Endothelial cell (in vitro differentiated cells): ENCODE measurements around the gene SF3B6. TPM values are rescaled to one million over a fixed set of nuclear protein-coding genes. Genes with fewer than 3 reads are reported as not detected.

Experiments used
- DNase-seq: peaks from one replicate; pipeline ENCODE4 v3.0.0; 2021; ENCODE audit warnings: low spot score
- H3K27ac Mint-ChIP-seq: one replicate; pipeline ENCODE4 v1.8.0; 2021; ENCODE audit warnings: mixed read lengths, inconsistent platforms; ENCODE audit not compliant: unreplicated experiment
- H3K27me3 Mint-ChIP-seq: one replicate; pipeline ENCODE4 v1.8.0; 2021; ENCODE audit warnings: mild to moderate bottlenecking, moderate library complexity, mixed read lengths, inconsistent platforms; ENCODE audit not compliant: unreplicated experiment
- H3K36me3 Mint-ChIP-seq: one replicate; pipeline ENCODE4 v1.8.0; 2021; ENCODE audit warnings: mild to moderate bottlenecking, low read depth, mixed read lengths, inconsistent platforms; ENCODE audit not compliant: unreplicated experiment
- H3K4me1 Mint-ChIP-seq: one replicate; pipeline ENCODE4 v1.8.0; 2021; ENCODE audit warnings: mild to moderate bottlenecking, mixed read lengths, inconsistent platforms; ENCODE audit not compliant: unreplicated experiment
- H3K4me3 Mint-ChIP-seq: one replicate; pipeline ENCODE4 v1.8.0; 2021; ENCODE audit warnings: mild to moderate bottlenecking, mixed read lengths, inconsistent platforms; ENCODE audit not compliant: unreplicated experiment
- H3K9me3 Mint-ChIP-seq: one replicate; pipeline ENCODE4 v1.8.0; 2021; ENCODE audit warnings: mixed read lengths, inconsistent platforms; ENCODE audit not compliant: unreplicated experiment
- CTCF ChIP-seq: fragments of 200-600 bp; sonication (generic); IDR thresholded peaks from one replicate; pipeline ENCODE4 v1.5.0; 2021; ENCODE audit warnings: antibody characterized with exemption; ENCODE audit not compliant: unreplicated experiment
- total RNA-seq: library from RNA; stranded (reverse); fragmentation: NEBNext Ultra II Directional; extraction: Animal tissue kit (Norgen Biotek cat#: 25700); gene quantifications from one replicate; pipeline ENCODE4 v1.2.1, GENCODE V29; 2021; ENCODE audit not compliant: unreplicated experiment

The SF3B6 gene
- total RNA-seq, 1 donor from 2014 or later: 67.5 TPM

GRCh38 chr2:24038786-24039499, 37.2 kb downstream of the SF3B6 start:
- Mint-ChIP-seq H3K4me3 (no peak overlapping the region), H3K9me3 (no peaks in the 10 kb centered on the region), H3K4me1 (no peaks in the 10 kb centered on the region), H3K27me3 (peaks cover 2% of the 10 kb centered on the region), H3K36me3 (peaks cover 7% of the 10 kb centered on the region), H3K27ac (no peak overlapping the region)
- no peak for TF ChIP-seq CTCF
- DNase-seq: no peak

DNA sequence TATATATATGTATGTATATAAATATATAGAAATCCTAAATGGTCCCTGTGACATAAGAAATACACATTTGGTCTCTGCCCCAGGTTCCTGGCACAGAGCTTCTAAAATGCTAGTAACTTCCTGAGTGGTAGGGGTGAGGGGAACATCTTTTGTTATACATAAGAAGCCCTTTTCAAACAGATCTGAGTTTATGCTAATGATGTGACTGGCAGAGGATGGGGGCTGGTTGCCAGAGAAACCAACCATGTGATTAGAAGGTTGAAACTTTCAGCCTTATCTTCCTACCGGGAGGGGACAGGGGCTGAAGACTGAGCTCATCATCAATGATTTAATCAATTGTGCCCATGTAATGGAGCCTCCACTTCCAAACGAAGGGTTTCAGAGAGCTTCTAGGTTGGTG, 49.9 kb downstream of the SF3B6 start:
- Mint-ChIP-seq H3K4me1 (peaks cover 9% of the 10 kb centered on the region), H3K9me3 (no peaks in the 10 kb centered on the region), H3K27me3 (peaks cover 9% of the 10 kb centered on the region), H3K27ac (no peak overlapping the region), H3K4me3 (no peak overlapping the region), H3K36me3 (peaks cover 37% of the 10 kb centered on the region)
- DNase-seq: no peak
- TF ChIP-seq CTCF: no peak

GRCh38 chr2:24024996-24025663, 51.0 kb downstream of the SF3B6 start:
- H3K27ac Mint-ChIP-seq: no peak overlapping the region
- no peak for TF ChIP-seq CTCF
- no peak for DNase-seq
- peaks cover 9% of the 10 kb centered on the region for H3K4me1 Mint-ChIP-seq
- peaks cover 11% of the 10 kb centered on the region for H3K27me3 Mint-ChIP-seq
- no peaks in the 10 kb centered on the region for H3K9me3 Mint-ChIP-seq
- peak overlapping the region; percentile 27 for H3K4me3 Mint-ChIP-seq
- H3K36me3 Mint-ChIP-seq: peaks cover 30% of the 10 kb centered on the region

DNA sequence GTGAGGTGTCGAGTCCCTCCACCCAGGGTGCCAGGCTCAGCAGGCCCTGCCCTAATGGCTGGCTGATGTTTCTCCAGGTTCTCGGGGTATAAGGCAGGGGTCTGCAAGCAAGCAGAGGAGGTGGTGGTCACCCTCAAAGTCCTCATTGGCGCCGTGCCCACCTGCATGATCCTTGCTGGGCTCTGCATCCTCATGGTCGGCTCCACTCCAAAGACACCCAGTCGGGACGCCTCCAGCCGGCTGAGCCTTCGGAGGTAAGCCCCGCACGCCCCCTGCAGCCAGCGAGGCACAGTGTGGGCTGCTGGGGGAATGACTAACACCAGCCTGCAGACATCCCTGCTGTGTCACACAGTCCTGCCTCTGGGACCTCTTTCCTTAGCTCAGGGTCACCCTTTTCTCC, 52.1 kb downstream of the SF3B6 start:
- no peak for DNase-seq
- Mint-ChIP-seq H3K9me3 (no peaks in the 10 kb centered on the region), H3K36me3 (peaks cover 19% of the 10 kb centered on the region), H3K4me1 (peaks cover 6% of the 10 kb centered on the region), H3K4me3 (peak overlapping the region; percentile 76), H3K27me3 (peaks cover 12% of the 10 kb centered on the region), H3K27ac (peak overlapping the region; percentile 61)
- no peak for TF ChIP-seq CTCF

- peaks cover 15% of the 10 kb centered on the region for H3K36me3 Mint-ChIP-seq
- no peaks in the 10 kb centered on the region for H3K9me3 Mint-ChIP-seq
- DNase-seq: no peak
- no peak overlapping the region for H3K27ac Mint-ChIP-seq
- H3K27me3 Mint-ChIP-seq: peaks cover 12% of the 10 kb centered on the region
- no peak overlapping the region for H3K4me3 Mint-ChIP-seq
- no peak for TF ChIP-seq CTCF
- H3K4me1 Mint-ChIP-seq: peaks cover 6% of the 10 kb centered on the region
Measured at GRCh38 chr2:24022975-24023575, 53.1 kb downstream of the SF3B6 start.
